HG03460 (cell line): ENCODE data around the gene UNC13D.
A peak's percentile ranks its signal among the peaks of the same experiment; 100 is the strongest.
"Not testable (repeated sequence)": the region's sequence is repeated elsewhere in the genome, so short reads cannot be mapped to it uniquely, and the experiment has no call there.

Experiments used
- ATAC-seq: cut with Tn5 transposase; IDR thresholded peaks from one replicate; pipeline ENCODE4 v1.9.1; 2021; ENCODE audit not compliant: unreplicated experiment

Gene UNC13D

DNA sequence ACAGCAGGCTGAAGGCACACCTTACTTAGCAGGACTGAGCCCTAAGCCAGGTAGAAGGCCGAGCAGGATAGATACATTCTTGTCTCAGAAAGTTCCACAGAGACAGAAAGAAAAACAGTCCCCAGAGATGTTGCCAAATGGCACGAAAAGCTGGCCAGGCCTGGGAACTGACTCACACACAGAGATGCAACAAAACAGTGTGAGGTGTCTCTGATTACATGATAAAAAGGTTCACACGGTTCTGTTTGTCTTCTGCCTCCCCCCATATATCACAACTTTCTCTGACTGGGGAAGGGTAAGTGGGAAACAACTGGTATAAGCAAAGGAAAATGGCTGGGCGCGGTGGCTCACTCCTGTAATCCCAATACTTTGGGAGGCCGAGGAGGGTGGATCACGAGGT is 9.2 kb upstream of the UNC13D start:
- ATAC-seq = no peak

DNA sequence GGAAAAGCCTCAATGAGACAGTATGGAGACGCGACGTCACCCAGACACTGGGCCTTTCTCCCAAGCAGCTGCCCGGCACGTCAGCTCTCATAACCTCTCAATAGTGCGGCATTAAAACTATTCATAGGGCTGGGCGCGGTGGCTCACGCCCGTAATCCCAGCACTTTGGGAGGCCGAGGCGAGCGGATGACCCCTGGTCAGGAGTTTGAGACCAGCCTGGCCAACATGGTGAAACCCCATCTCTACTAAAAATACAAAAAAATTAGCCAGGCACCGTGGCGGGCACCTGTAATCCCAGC is 7.4 kb upstream of the UNC13D start:
- ATAC-seq = not testable (repeated sequence)

GRCh38 chr17:75850928-75851692 is 6.9 kb upstream of the UNC13D start:
- no peak for ATAC-seq

DNA sequence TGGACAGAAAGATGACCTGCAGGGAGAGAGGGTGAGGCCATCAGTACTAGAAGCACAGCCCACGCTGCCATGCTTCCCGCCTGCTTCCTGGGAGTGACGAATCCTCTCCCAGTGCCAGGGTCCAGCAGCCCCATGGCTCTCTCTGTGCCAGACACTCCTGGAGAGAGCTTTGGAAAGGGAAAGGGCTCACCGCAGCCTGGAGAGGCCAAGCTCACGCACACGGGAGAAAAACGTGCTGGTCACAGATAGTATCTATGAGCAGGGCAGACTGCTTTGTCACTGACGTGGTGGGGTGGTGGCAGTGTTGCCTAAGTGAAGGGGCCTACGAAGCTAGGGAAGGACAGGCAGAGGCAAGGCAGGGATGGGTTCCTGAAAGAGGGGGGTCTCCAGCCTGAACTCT is 5.5 kb upstream of the UNC13D start:
- no peak for ATAC-seq

- no peak for ATAC-seq
These were observed 5.1 kb upstream of the UNC13D start for GRCh38 chr17:75849279-75849646.

DNA sequence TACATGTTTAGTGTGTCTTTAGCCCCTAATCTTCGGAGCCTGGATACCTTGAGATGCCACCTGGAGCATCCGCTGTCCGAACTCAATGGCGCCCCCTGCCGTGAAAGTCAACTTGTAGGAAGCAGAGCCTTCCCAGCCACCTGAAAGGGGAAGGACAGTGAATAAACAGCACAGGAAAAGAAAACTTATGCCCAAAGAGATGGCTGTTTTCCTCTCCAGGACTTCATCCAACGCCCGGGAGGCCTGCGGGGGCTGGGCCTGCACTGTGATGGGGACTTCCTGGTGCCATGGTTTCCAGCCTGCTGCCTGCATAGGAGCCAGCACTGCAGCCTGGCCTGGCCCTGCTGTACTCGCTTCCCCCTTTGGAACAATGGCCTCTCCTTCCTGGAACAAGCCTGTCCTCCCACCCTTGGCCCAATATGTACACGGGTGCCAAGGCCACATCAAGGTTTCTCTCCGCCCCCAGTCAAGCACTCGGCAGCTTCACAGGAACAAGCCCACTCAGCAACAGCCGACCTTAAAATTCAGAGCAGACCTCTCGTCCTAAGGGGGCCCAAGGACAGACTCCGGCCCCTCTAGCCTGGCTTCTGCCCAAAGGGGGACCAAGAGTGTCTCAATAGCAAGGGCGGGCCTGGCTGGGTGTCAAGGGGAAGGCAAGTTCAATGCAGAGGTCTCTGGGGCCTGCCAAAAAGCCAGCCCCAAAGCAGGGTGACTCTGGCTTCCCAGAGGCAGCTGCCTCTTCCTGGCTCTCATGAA is 4.5 kb upstream of the UNC13D start:
- ATAC-seq = no peak

DNA sequence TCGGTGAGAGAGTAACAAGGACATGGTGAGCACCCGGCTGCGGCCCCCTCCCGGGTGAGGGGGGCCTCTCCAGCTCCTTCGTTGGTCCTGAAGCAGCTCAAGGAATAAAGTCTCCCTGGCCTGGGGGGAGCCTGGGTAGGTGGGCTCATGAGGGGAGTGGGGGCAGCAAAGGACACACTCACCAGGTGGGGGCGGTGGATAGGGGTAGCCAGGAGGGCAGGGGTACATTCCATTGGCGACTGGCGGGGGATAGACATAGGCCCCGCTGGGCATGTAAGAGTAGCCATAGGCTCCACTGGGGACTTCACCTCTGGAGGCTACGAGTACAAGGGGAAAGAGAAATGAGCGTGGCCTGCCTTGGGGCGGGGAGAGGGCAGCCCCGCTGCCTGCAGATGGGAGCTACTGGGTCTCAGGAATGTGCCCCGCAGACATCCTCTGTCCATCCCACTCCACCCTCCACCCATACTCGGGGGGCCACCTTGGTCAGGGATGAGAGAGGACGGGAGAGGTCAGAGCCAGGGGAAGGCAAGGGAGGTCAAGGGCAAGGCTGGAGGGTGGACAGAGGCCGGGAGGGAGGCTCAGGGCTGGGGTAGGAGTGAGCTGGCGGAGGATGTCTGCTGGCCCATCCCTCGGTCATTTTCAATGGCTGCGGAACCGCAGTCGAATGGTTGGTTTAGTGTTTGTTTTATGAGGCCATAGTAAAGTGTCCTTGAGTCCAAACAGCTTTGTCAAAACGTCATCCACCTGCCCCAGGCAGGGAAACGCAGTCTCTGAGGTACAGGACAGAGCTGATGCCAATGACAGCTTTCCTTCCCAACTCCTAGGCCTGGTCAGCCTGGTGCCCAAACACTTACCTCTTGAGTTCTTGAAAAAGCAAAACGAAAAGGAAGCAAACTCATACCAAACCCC is 3.7 kb upstream of the UNC13D start:
- no peak for ATAC-seq

DNA sequence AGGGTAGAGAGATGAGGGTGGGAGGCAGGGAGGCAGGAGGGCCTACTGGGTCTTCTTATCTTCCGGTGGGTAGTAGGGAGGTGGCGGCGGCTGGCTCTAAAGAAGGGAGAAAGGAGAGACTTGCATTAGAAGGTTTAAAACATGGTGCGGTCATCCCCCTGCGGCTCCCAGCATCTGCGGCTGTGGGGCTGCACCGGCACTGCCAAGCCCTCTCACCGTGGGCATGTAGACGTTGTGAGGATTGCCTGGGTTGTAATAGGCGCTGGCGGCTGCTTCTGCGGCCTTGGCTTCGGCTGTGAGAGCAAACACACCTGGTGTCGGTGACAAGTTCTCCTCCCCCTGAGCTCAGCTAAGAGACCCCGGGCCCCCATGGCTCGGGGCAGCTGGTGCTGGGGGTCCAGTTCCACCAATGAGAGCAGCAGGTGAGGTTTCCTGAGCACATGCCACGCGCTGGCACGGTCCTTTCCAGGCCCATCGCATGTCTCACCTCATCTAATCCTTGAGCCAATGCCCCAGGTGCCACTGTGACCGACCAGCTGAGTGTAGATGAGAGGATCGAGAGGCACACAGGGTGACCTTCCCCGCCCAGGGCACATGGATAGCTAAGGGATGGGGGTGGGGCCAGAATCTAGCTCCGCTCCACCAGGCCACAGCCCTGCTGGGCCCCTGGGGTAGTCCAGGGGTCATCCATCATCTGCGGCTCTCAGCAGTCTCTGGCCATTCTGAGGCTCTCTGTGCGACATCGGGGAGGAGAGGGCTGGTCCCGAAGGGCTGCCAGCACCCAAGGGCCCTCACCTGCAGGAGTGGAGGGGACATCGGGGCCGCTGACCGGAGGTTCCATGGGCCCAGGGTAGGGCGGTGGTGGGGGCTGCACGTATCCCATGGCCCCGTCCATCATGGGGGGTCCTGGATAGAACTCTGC is 2.7 kb upstream of the UNC13D start:
- no peak for ATAC-seq

DNA sequence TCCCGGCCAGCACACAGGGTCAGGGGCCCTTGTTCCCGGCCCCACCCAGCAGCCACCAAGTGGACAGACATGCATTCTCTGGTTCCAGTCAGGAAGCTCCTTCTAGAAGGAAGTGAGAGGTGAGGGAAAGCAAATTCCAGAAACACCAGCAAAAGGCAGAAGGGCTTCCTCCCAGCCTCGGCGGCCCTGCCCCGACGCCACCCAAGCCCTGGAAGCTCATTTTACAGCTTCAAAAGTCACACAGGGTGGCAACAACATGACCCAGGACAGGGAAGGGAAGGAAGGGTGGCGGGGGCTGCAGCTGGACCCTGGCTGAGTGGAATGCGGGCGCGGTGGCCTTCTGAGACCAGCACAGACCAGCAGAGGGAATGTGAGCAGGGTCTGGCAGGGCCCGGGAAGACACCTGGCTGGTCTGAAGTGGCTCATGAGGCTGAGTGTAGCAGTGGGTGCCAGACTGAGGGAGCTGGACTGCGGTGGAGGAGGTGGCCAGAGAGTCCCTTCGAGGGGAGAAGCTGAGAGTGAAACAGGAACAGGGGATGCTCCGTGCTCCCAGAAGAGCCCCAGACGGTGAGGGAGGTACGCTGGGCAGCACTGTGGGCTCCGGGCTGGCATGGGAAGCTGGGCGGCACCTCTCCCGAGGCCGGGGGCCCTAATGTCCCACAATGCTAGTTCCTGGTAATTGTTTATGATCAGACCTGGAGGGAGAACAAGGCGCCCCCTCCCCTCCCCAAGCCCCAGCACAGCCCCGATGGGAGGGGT is 1.9 kb upstream of the UNC13D start:
- no peak for ATAC-seq

GRCh38 chr17:75845058-75845711 is 981 bp upstream of the UNC13D start:
- peak; percentile 63 for ATAC-seq

DNA sequence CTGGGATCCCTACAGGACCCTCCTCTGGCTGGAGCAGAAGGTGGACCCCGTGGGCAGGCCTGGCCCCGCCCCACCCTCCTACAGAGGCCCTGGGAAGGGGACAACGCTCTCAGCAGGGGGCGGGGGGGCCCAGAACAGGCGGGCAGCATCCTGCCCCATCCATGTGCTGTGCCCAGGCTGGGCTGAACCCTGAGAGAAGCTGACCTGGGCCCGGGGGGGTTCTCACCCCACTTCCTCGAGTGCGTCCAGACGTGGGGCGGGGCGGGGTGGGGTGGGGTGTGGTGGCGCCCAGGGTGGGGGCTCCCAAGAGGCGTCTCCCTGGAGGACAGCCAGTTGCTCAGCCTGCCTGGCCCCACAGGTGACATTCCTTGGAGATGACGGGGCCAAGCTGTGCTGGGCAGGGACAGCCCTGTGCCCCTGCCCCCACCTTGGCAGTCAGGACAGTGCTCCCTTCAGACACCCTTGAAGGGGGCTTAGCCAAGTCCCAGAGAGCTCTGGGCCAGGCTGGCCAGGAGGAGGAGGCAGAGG is 390 bp upstream of the UNC13D start:
- peak; percentile 16 for ATAC-seq

DNA sequence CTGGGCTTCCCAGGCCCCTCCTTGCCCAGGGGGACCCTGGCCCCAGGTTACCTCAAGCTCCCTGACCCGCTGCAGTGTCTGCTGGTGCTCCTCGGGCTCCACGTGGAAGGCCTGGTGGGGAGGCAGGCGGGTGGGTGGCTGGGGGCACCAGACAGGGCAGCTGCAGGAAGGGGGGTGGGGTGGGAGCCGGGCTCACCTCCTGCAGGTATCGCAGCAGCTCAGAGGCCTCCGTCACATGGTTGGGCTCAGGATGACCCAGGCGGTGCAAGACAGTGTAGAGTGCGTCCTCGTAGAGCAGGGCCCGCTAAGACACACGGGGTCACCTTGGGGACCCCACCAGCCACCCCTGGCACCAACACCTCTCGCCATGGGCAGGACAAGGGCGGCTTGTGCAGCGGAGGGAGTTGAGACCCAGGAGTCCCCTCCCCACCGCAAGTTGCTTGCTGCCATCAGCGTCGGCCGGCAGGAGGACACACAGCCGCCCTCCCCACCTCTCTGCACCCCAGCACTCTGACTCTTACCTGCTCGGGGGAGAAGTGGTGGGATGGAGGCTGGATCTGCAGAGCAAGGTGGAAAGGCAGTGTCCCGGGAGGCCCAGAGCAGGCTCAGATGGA is 1.1 kb downstream of the UNC13D start:
- no peak for ATAC-seq

GRCh38 chr17:75842411-75842810 is 1.8 kb downstream of the UNC13D start:
- no peak for ATAC-seq

DNA sequence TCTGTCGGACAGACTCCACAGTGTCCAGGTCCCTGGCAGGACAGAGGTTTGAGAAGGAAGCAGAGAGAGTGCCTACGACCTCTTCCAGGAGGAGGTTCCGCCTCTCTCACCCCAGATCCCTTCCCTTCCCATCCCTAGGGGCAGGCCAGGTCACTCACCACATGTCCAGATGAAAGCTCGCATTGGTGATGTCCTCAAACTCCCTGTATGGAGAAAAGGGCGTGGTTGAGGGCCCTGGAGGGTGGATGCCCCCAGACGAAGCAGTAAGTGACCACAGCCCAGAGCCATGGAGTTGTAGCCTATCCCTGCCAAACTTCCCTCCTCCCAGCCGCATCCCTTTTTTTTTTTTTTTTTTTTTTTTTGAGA is 3.4 kb downstream of the UNC13D start:
- no peak for ATAC-seq

DNA sequence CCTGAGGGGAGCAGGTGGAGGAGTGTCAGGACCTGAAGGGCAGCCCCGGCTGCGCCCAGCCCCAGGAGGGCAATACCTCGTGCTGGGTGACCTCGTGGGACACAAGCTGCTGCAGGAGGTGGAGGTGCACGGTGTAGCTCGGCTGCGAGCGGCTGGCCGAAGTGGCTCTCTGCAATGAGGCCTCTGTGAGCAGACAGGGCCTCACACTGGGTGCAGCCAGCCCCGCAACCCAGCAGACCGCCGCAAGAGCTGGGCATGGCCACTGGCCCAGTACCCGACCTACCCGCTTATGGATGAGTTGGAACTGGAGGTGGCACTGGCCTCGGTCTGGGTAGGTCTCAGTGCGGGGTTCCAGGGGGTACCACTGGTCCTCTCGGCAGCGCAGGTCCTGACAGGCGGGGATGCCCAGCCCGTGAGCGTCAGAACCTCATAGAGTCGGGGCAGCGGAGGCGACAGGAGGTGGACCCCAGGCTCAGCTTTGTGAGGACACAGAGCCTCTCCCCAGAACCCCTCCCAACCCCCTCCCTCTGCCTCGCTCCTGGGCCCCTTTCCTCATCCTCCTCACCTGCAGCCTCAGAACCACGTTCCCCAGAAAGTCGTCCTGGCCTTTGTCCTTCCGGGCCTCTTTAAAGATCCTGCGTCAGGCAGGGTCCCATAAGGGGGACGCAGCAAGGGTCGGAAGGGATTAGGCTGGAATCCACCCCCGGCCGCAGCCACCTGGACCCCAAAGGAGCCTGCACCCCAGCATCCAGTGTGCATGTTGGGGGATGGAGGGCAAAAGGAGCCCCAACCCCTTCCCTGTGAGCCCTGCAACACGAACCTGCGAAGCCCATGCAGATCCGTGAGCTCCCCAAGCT is 4.0 kb downstream of the UNC13D start:
- ATAC-seq = no peak

DNA sequence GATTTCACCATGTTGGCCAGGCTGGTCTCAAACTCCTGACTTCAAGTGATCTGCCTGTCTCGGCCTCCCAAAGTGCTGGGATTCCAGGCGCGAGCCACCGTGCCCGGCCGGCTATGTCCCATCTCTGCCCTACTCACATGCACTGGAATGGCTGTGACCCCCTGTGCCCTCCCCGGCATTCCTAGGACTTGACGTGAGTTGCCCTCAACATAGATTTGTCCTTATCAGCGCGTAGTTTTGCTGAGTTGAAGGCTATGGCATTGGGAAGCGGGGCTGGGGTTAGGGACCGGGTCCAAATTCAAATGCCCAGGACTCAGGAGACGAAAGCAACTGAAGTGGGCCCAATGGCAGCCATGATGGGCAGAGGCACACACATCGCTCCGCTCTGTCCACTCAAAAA is 5.8 kb downstream of the UNC13D start:
- ATAC-seq = no peak

DNA sequence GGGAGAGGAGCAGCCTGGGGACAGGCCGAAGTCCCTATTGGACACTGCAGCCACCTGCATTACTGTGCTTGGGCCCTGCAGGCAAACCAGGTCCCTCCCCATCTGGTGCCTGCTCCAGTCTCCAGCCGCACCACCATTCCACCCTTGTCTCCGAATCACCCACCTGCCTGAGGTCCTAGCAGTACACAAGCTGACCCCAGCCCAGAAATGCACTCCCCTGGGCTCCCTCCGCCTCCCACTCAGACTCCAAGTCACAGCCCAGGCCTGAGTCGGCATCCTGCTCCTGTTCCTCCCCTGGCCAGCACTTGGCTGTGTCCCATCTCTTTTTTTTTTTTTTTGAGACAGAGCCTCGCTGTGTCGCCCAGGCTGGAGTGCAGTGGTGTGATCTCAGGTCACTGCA is 6.3 kb downstream of the UNC13D start:
- ATAC-seq = no peak

GRCh38 chr17:75836605-75837004 is 7.6 kb downstream of the UNC13D start:
- ATAC-seq = no peak
